ENCODE results near the gene LARGE2. TPM values are rescaled to one million over a fixed set of nuclear protein-coding genes. Genes with fewer than 3 reads are reported as not detected.

Gene LARGE2
- polyA plus RNA-seq, 2 donors, result 20.7 to 45.8 TPM

GRCh38 chr11:45968901-45969300 is 46.4 kb downstream of the LARGE2 start:
- Histone ChIP-seq H3K36me3 (ENCODE audit: control insufficient read depth in 2 of 2, insufficient read depth in 2 of 2, low read length in 1 of 2) (peaks cover 3 to 12% of the 10 kb centered on the region in 2 donors), H3K27me3 (ENCODE audit: control insufficient read depth in 1 of 2, insufficient read depth in 2 of 2, low read length in 2 of 2) (no peaks in the 10 kb centered on the region), H3K27ac (ENCODE audit: low read depth in 2 of 2, low read length in 1 of 2) (no peak overlapping the region), H3K4me1 (ENCODE audit: control insufficient read depth in 2 of 2, insufficient read depth in 2 of 2, low read length in 1 of 2) (no peaks in the 10 kb centered on the region), H3K4me3 (ENCODE audit: low read depth in 1 of 2, low read length in 2 of 2) (no peak overlapping the region), H3K9me3 (ENCODE audit: control insufficient read depth in 2 of 2, insufficient read depth in 1 of 2, low read depth in 1 of 2, low read length in 1 of 2) (no peaks in the 10 kb centered on the region)
- WGBS, 2 donors, result 100% methylated on average over 2 of the region's 2 CpGs

GRCh38 chr11:45973601-45974000 is 51.1 kb downstream of the LARGE2 start:
- no peaks in the 10 kb centered on the region for H3K27me3 ChIP-seq (ENCODE audit: control insufficient read depth in 1 of 2, insufficient read depth in 2 of 2, low read length in 2 of 2)
- H3K36me3 ChIP-seq (ENCODE audit: control insufficient read depth in 2 of 2, insufficient read depth in 2 of 2, low read length in 1 of 2), result peaks cover 3 to 5% of the 10 kb centered on the region in 2 donors
- H3K4me3 ChIP-seq (ENCODE audit: low read depth in 1 of 2, low read length in 2 of 2), result no peak overlapping the region
- WGBS, 2 donors, result 87 to 90% methylated on average over 4 of the region's 4 CpGs
- no peak overlapping the region for H3K27ac ChIP-seq (ENCODE audit: low read depth in 2 of 2, low read length in 1 of 2)
- no peaks in the 10 kb centered on the region for H3K9me3 ChIP-seq (ENCODE audit: control insufficient read depth in 2 of 2, insufficient read depth in 1 of 2, low read depth in 1 of 2, low read length in 1 of 2)
- H3K4me1 ChIP-seq (ENCODE audit: control insufficient read depth in 2 of 2, insufficient read depth in 2 of 2, low read length in 1 of 2), result no peaks in the 10 kb centered on the region

GRCh38 chr11:45974806-45975205 is 52.4 kb downstream of the LARGE2 start:
- 92 to 98% methylated on average over 1 of the region's 1 CpG for WGBS, 2 donors
- H3K27ac ChIP-seq (ENCODE audit: low read depth in 2 of 2, low read length in 1 of 2), result no peak overlapping the region
- no peaks in the 10 kb centered on the region for H3K9me3 ChIP-seq (ENCODE audit: control insufficient read depth in 2 of 2, insufficient read depth in 1 of 2, low read depth in 1 of 2, low read length in 1 of 2)
- no peaks in the 10 kb centered on the region for H3K27me3 ChIP-seq (ENCODE audit: control insufficient read depth in 1 of 2, insufficient read depth in 2 of 2, low read length in 2 of 2)
- peaks cover 3 to 8% of the 10 kb centered on the region in 2 donors for H3K36me3 ChIP-seq (ENCODE audit: control insufficient read depth in 2 of 2, insufficient read depth in 2 of 2, low read length in 1 of 2)
- H3K4me1 ChIP-seq (ENCODE audit: control insufficient read depth in 2 of 2, insufficient read depth in 2 of 2, low read length in 1 of 2), result no peaks in the 10 kb centered on the region
- no peak overlapping the region for H3K4me3 ChIP-seq (ENCODE audit: low read depth in 1 of 2, low read length in 2 of 2)

Other genes starting within 250 kb of the LARGE2 start
- gene SLC35C1, start 117.5 kb upstream of the LARGE2 start, polyA plus RNA-seq, result 10 to 100 TPM; 36.9 to 45.6 TPM
- gene CRY2, start 75.2 kb upstream of the LARGE2 start, polyA plus RNA-seq, result 1 to 10 TPM; 5.9 to 6.8 TPM
- gene MAPK8IP1, start 37.0 kb upstream of the LARGE2 start, polyA plus RNA-seq, result 1 to 10 TPM in 1 of 2 donors, under 1 TPM in 1; 0.77 to 1.3 TPM
- gene FREY1, start 15.4 kb upstream of the LARGE2 start, polyA plus RNA-seq, result under 1 TPM; 0.16 to 0.49 TPM
- 10 to 100 TPM; 18.9 to 29.1 TPM for gene PEX16, start 4.8 kb upstream of the LARGE2 start, polyA plus RNA-seq
- gene PHF21A, start 198.8 kb downstream of the LARGE2 start, polyA plus RNA-seq, result 10 to 100 TPM in 1 of 2 donors, 1 to 10 TPM in 1; 8.8 to 14.0 TPM

Data from esophagus (tissue), 2 donors.